HG02943 (cell line): Measurements from ENCODE around the gene EBPL.

ENCODE experiments used
- ATAC-seq: cut with Tn5 transposase; IDR thresholded peaks from one replicate; pipeline ENCODE4 v1.9.1; 2021; ENCODE audit warnings: mild to moderate bottlenecking, low read depth, moderate library complexity; ENCODE audit not compliant: unreplicated experiment

EBPL gene

DNA sequence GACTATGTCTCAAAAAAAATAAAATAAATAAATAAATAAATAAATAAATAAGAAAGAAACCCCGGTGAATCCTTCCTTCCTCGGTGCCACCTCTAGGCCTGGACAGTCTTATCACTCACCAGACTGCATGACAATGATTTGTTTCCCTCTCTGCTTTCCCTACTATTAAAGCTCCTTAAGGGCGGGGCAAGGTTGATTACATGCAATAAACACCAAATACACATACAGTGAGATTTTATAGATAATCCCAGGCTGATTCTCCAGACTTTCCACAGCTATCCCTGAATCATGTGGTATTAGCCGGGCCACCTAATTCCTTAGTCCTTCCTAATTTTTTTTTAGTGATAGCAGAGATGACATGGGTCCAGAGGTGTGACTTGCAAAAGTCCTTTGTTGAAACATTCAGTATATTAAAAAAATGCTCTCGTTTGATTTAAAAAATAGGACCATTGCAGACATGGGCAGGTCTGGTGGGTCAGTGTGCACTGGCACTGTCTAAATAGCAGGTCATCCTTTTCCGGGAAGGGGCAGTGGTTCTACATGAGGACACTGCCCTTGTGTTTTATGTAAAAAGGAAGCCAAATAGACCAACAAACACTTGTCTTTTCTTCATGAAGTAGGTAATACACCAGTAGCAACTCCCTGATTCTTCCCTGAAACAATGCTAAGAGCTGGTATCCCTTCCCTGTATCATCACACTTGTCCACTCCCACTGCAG lies 14.5 kb downstream of the EBPL start:
- no peak for ATAC-seq

DNA sequence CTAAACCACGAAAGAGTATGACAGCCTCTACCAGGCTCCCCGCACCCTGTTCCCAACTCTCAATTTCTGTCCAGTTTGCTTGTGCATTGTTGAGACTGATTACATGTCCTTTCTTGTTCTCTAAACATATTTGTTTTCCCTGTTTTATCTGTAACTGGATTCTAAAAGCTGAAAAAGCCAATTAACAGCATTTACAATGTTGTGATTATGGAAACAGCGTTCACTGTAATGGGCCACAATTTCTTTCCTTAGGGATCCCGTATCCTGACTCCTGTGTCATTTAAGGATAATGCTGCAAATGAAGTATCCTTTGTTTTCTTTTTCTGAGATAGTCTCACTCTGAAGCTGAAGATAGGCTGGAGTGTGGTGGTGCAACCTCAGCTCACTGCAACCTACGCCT lies 20.5 kb downstream of the EBPL start:
- no peak for ATAC-seq

DNA sequence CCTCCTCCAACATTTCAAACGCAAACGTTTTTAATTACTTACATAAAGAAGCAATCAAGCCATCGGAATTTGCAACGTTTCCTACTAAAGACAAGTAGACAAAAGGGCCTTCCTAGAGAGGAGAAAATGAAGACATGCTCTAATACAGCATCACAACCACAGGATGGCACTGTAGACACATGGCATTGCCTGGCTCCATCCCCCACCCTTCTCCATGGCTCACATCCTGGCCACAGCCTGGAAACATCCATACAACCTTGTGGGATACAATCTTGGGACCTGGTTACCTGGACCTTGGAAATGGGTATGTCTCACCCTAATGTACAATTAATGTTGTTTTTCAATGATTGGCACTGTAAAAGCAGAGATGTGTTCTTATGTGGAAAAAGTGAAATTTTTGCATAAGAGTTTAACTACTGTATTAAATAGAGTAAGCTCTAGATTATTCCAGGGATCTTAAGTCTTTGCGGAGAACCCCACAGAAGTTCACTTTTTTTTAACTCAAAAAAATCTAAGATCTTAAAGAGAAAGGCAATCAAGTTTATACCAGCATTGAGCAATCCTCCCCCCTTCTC lies 21.5 kb downstream of the EBPL start:
- no peak for ATAC-seq

DNA sequence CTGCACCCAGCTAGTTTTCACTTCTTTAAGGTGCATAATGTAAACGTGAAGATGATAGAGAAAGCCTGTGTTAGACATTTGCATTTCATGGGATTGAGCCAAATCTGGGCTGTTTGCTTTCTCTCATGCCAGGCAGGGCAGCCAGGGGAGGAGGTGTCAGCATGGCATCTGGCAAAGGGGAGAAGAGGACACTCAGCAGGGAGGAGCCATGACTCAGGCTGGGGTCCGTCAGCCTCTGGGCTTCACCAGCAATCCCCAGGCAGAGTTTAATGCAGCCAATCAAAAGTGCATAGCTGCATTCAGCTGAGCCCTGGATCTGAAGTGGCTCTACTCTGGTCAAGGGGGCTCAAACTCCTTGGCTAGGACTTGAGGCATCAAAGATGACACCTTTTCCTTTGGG lies 23.5 kb downstream of the EBPL start:
- ATAC-seq = no peak

DNA sequence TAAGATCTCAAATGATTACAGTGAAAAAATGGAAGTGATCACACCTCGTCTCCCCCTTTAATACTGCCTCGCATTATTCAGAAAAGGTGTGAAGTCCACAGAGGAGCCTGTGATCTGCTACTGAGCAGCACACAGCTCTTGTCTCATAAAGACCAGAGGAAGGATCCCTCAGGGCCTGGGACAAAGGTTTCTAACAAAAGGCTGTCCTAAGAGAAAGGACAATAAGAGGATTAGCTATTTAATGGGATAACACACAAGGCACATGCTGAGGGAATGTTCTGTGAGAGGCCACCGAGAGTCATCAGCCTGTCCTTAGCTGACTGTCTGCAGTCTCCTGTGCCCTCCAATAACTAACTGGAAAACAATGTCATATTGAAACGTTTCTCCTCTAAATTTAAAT lies 26.7 kb downstream of the EBPL start:
- ATAC-seq = no peak

DNA sequence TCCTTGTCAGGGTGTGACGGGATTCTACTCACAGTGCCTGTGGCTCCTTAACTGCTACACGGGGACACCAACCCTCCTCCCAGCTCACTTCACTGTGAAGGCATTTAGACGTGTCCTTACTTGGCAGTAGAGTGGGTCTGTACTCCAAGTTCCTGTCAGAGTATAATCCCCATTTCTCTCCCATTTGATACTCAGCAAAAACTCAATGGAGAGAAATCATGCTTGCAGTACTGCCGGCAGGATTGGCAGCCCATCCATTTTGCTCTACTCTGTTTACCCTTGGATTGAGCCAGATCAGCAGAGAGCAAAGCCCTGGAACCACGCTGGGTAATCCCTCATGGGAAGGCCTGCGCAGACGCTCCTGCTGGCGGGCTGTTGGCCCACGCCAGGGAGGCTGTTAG lies 34.0 kb downstream of the EBPL start:
- ATAC-seq = no peak

DNA sequence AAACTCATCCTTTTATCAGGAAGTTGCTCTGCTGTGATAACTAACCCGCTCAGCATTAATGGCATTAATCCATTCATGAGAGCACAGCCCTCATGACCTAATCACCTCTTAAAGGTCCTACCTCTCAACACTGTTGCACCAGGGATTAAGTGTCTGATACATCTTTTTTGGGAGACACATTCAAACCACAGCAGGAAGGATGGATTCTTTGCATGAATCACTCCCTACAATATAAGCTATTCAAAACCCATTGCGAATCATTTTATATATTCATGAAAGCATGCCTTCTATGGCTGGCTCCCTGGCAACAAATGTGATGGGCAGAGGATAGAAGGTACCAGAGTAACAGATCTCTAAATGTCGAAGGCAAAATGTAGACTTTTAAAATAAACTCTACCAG lies 35.4 kb downstream of the EBPL start:
- ATAC-seq = no peak

DNA sequence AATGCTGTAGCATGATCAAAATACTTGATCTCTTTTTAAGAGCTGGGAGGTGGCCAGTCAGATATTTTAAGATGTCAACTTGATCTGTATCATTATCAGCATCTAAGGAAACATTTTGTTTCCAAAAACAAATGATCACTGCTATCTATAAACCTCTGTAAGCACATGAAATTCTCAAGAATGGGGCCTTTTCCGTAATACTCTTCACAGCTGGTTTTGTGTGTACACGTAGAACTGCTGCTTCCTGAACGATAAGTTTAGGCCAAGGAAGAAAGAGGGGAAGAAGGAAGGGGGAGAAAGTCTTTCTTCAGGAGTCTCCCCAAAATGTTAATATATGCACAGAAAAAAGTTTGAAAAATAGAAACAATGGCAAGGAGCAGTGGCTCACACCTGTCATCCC lies 37.3 kb downstream of the EBPL start:
- ATAC-seq = no peak

DNA sequence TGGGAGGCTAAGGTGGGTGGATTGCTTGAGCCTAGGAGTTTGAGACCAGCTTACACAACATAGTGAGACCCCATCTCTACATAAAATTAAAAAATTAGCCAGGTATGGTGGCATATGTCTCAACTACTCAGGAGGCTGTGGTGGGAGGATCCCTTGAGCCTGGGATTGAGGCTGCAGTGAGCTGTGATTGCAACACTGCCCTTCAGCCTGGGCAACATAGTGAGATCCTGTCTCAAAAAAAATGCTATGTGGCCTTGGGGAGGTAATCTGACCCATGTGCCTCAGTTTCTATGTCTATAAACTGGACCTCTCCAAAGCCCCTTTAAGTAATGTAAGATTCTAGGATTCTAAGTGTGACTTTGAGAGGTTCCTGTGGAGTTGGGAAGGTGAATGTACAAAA lies 37.8 kb downstream of the EBPL start:
- no peak for ATAC-seq

DNA sequence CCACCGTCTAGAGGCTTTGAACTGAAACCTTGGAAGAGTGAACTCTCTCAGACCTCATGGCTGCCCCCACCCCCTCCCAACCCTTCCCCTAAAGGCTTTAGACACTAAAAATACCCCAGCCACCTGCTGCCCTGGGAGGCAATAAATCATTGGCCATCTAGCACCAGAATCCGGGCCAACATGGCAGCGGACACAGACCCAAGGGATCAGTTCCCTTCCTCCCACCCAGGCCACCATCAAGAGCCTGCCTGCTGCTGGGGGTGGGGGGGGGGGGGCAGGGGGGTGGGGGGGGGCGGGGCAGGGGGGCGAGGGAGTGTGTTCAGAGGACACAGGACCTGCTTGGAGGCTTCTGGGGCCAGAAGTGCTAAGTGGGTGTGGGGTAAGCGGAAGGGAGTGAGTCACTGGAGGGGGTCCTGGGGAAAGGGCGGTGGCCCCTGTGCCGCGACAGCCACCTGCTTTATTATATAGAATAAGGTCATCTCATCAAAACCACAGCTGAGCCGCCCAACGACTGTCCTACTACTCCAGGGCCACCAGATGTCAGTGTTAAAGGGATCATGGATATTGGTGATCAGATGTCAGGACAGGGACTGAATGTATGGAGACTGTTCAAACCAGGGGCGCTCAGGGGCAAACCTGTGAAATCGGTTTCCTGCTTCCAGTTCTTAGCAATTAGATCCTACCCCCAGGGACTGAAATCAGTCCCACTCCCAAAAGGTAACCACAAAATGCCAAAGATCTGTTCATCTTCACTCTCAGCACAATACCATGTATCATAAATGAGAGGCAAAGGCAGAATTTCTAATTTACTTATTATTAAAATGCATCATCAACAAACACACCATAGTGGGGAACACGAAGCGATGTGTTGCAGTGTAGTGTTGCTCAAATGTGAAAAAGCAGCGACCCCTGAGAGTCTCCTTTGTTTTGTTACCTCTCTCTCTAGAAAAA lies 38.7 kb downstream of the EBPL start:
- ATAC-seq = no peak

DNA sequence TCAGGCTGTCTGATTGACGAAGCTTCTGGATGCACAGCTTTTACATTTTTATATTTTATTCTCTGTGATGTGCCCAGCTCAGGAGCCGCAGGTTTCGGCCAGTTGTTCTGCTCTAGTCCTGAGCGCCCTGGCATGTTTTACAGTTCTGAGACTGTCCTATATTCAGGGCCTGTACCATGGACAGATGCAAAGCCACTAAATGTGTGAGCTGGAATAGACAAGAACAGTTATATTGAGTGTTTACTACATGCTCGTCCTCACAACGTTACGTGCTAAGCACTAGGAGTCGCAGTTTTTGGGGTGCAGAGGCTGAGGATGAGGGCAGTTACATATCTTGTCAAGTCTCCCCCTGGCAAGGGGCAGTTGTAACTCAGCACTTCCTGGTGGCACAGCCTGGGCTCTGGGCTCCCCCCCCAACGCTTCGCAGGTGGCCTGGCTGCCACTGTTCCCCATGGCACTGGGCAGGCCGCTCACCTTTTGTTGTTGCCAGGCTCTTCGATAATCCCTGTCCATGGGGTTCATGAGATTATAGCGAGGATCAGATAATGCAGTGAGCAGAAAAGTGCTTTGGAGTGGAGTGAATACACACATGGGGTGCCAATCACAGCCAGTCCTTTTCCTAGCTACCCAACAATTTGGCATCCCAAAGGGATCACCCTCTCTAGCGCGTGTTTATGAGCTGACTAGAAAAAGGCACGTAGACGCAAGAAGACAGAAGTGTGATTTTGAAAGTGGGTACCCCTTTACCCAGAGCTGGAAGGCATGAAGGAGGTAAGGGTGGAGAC lies 39.5 kb downstream of the EBPL start:
- no peak for ATAC-seq

DNA sequence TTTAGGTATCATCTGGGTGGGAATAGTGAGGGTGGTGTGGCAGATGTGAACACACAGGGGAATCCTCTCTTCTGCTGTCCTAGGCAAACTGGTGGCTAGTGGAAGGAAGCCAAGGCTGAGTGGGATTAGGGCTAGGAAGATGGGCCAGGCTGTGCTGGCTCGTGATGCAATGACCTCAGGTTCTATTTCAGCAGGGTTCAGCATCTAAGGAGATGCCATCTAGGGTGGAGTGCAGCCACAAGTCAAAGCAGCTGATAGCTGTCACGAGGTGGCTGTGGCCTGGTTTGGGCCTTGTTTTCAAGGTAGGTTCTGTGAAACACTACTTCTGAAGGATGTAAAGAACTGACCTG lies 41.3 kb downstream of the EBPL start:
- ATAC-seq = no peak

DNA sequence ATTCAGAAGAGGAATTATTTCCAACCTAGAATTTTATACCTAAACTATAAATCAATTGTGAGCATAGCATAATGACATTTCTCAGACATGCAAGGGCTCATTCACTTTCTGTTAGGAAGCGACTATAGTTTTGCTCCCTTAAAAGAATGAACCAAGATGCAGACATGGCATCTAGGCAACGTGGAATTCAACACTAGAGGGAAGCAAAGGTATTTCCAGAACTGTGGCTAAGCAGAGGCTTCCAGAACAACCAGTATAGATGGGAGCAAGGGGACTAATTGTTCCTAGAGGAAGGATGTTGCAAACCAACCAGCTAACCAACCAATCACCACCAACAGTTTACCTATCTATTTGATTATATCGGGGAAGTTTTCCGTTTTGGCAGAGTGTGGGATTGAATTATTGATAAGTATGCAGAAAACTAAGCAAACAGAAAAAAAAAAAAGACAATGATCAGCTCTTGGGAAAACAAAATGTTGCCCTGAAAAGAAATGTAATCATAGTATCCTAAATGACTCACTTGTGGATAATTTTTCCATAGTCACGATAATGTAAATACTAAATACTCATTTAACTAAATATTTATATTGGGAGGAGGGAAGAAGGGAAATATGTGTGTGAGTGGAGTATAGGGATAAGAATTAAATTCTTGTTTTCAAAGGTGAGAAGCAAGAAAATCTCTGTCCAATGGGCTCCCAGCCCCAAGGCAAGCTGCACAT lies 41.9 kb downstream of the EBPL start:
- no peak for ATAC-seq

DNA sequence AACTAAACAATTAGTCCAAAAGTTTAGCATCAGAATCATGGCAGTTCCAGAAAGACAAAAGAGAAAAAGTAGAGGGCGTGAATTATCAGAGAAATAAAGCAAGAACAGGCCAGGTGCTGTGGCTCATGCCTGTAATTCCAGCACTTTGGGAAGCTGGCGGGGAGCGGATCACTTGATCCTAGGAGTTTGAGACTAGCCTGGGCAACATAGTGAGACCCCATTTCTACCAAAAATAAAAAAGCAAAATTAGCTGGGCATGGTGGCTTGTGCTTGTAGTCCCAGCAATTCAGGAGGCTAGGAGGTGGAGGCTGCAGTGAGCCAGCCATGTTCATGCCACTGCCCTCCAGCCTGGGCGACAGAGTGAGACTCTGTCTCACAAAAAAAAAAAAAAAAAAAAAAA lies 44.6 kb downstream of the EBPL start:
- no peak for ATAC-seq

DNA sequence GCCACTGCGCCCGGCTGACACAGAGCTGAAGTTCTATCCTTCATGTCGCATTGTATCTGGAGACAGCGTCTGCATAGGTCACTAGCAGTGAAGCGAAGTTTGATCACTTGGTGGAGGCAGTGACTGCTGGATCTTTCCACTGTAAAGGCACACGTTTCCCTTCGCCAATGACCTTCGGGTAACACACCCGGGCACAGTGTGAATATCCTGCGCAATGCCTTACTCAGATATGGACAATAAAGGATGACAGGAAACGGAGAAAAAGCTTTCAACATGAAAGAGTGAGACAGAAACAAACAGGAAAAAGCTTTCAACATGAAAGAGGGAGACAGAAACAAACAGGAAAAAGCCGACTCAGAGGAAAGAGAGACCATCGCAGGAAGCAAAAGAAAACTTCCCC lies 45.8 kb downstream of the EBPL start:
- no peak for ATAC-seq

DNA sequence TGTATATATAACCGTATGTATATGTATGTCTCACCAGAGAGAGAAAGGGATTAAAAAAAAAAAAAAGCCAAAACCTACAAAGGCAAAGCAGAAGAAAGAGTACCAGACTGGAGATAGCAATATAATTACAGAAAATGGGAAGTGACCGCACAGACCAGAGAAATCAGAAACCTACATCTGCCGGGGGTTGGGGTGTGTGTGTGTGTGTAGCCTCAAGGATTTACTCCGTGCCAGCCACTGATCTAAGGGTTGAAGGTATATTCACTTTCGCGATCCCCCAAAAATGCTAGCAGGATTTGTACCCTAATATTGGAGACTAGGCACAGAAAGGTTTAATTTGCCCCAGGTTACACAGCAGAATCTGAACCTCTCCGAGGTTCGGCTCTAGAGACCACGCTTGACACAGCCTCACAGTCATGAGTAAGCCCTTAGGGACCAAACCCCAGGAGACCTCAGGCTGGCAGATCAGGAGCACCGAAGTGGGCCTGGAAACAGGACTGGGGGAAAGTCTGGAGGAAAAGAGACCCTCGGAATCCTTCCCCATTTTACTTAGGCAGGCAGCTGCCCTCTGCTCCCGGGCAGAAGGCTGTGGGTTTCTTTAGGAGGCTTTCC lies 48.1 kb downstream of the EBPL start:
- no peak for ATAC-seq

DNA sequence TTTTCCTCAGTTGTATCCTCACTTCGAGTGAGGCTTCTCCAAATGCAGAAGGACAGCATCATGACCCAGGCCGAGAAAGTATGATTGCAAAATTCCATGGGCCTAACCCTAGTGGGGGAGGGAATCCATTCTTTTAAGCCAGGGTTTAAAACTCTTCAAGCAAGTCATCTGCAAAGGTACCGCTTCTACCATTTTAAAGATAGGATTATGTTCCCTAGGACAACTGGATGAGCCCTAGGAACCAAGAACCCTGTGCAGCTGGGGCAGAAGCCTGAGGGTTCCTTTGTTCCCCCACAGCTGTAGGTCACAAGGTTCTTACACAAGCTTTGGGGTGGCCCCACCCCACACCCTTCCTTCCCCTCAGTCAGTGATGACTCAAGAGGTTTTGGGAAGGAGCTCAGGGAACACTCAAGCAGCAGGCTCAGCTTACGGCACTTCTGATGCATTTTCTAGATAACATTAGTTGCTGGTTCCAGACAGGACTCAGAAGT lies 49.4 kb downstream of the EBPL start:
- ATAC-seq = no peak

DNA sequence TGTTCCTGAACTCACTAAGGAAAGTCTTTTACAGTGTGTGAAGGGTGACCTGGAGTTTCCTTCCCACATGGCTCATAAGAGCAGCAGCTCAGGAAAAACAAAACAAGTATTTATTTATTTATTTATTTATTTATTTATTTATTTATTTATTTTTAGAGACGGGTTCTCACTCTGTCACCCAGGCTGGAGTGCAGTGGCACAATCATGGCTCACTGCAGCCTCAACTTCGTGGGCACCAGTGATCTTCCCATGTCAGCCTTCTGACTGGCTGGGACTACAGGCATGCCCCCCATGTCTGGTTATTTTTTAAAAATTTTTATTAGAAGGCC lies 52.6 kb downstream of the EBPL start:
- ATAC-seq = no peak

DNA sequence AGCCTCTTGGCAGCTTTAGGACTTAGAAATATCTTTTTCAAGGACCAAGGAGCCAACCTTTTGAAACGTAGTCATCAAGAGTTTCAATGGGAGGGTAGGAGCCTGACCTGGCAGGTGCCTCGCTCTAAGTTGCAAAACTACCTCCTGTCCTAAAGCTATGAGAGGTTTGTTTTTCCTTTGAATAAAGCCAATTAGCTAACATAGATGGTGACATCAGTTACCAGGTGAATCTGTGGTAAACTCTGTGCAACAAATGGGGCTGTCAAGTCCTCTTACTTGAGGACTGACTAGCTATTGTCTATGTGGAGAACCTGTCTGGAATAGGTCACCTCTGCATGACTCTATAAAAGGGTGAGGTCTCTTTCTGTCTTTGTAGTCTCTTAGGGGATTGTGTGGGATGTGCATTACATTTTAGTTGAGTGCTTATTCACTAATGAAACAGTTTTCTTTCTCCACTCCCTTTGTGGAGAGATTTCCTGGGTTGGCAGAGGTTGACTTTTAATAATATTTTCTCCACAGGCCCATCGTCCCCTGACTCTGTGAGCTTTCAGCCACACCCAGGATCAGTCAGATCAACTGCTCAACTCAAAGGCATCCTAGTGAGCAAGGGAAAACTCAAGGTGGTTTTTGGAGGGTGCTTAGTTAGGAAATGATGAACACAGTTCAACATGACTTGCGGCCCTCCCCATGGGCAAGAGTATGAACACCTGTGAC lies 53.1 kb downstream of the EBPL start:
- no peak for ATAC-seq
